Cardiac fibroblast (primary cell): ENCODE results near the gene CEP250.

Experiments used
- DNase-seq, 2 donors: peaks; one replicate each; pipeline versions ENCODE4 v3.0.0 to v3.0.0-alpha.2; 2010; ENCODE audit warnings: low read depth in 2 of 2
- H3K4me3 ChIP-seq, 2 donors: replicated peaks in 1 of 2; 1 replicate in 1 of 2; 2 replicates in 1 of 2; pipeline ENCODE4 v1.5.1; 2011; ENCODE audit warnings: low read depth in 2 of 2, low read length in 2 of 2, mild to moderate bottlenecking in 2 of 2, moderate library complexity in 1 of 2
- CTCF ChIP-seq: IDR thresholded peaks from one replicate; pipeline ENCODE4 v1.5.1; 2011; ENCODE audit warnings: low read depth, mild to moderate bottlenecking, low read length, inconsistent platforms

CEP250 gene

GRCh38 chr20:35466856-35467255 lies 11.5 kb downstream of the CEP250 start:
- no peak for DNase-seq
- TF ChIP-seq CTCF, result no peak
- no peak overlapping the region for H3K4me3 ChIP-seq

GRCh38 chr20:35467339-35468224 lies 12.2 kb downstream of the CEP250 start:
- H3K4me3 ChIP-seq, result no peak overlapping the region
- DNase-seq, result peak; percentile 7 to 68
- no peak for TF ChIP-seq CTCF

DNA sequence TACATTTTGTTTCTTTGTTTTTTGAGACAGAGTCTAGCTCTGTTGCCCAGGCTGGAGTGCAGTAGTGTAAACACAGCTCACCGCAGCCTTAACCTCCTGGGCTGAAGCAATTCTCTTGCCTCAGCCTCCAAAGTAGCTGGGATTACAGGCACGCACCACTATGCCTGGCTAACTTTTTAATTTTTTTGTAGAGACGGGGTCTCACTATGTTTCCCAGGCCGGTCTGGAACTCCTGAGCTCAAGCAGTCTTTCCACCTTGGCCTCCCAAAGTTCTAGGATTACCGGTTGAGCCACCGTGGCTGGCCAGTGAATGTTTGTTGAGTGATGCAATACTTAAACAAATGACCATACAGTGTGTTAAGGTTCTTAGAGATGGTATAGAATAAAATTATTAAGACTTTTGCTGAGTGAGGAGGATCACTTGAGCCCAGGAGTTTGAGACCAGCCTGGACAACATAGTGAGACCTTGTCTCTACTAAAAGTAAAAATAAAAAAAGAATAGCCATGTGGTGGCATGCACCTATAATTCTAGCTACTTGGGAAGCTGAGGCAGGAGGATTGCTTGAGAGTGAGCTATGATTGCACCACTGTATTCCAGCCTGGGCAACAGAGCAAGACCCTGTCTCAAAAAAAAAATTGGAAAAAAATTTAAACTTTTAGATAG lies 13.4 kb downstream of the CEP250 start:
- no peak overlapping the region for H3K4me3 ChIP-seq
- no peak for DNase-seq
- TF ChIP-seq CTCF, result no peak

DNA sequence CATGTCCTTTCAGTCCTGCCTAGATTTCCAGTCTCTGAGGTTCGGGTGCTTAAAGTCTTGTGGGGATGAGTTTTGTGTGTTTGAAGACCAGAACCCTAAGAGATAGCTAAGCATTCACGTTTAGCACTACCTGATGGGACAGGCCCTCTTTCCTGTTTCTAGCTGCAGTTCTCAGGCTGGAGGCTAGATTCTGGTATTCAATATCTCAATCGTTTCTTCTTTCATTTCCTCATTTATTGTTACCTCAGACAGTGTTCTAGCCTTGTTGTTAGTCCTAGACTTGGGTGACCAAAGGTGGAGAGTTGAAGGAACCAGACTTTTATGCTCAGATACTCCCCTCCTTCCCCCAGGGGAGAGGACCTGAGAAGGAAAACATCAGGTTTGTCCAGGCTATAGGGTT lies 16.8 kb downstream of the CEP250 start:
- H3K4me3 ChIP-seq, result no peak overlapping the region
- TF ChIP-seq CTCF, result no peak

DNA sequence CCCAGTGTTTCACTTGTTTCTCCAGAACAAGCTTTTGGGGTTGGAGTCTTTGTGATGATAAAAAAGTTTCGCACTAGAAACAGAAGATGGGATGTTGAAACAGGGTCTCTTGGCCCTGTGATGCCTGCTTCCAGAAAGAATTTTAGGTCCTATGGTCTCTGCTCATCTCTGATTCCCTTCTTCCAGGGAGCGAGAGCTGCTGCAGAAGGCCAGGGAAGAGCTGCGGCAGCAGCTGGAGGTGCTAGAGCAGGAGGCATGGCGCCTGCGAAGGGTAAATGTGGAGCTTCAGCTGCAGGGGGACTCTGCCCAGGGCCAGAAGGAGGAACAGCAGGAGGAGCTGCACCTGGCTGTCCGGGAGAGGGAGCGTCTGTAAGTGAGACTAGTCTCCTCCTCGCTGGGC lies 18.3 kb downstream of the CEP250 start:
- TF ChIP-seq CTCF, result no peak
- H3K4me3 ChIP-seq, result no peak overlapping the region

More for the DNA sequence above, 16.8 kb downstream of the CEP250 start:
- DNase-seq, result no peak

DNA sequence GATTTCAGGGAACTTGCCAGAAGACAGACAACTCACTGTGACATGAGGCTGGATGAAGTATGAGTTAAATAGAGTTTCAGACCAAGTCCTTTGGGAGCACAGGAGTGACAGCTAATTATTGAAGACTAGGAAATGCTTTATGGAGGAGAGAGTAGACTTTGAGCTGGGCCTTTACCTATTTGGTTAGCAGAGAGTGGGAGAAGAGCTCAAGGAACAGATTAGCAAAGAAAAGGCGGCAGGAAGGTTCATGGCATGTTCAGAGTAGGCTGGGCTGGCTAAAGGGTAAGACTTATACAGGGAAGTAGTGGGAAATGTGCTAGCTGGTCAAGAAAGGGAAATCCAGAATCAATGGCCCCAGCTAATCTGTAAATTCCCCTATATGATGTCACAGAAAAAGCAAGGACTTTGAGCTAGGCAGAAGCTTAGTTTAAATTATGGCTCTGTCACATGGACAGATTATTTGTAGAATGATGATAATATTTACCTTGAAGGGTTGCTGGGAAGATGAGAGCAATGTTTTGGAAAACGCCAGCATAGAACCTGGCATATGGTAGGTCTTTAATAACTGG lies 19.0 kb downstream of the CEP250 start:
- no peak overlapping the region for H3K4me3 ChIP-seq
- TF ChIP-seq CTCF, result no peak
- DNase-seq, result no peak

More for the DNA sequence above, 18.3 kb downstream of the CEP250 start:
- DNase-seq, result no peak
